ENCODE measurements around the gene LARGE2.

- TF ChIP-seq CTCF (conservative IDR thresholded peaks at IDR 0.05; ENCODE audit: low read depth in 2 of 2) (no peak), ZNF331 (CRISPR knock-in tag; IDR thresholded peaks at IDR 0.05; ENCODE audit: low read depth) (no peak), POLR2AphosphoS5 (IDR thresholded peaks at IDR 0.05; ENCODE audit: low read depth) (no peak), NANOG (IDR thresholded peaks at IDR 0.05; ENCODE audit: borderline replicate concordance) (no peak), REST (IDR thresholded peaks at IDR 0.05; ENCODE audit: unreplicated experiment) (no peak), EZH2 (IDR thresholded peaks at IDR 0.05; ENCODE audit: low read depth, unreplicated experiment) (no peak), EZH2phosphoT487 (IDR thresholded peaks at IDR 0.05; ENCODE audit: unreplicated experiment) (no peak), ETS1 (IDR thresholded peaks at IDR 0.05) (no peak), CREB1 (CRISPR knock-in tag; IDR thresholded peaks at IDR 0.05; ENCODE audit: low read depth) (no peak), STAT1 (IDR thresholded peaks at IDR 0.05; ENCODE audit: unreplicated experiment) (no peak)
- TF ChIP-seq, protein P1, sequence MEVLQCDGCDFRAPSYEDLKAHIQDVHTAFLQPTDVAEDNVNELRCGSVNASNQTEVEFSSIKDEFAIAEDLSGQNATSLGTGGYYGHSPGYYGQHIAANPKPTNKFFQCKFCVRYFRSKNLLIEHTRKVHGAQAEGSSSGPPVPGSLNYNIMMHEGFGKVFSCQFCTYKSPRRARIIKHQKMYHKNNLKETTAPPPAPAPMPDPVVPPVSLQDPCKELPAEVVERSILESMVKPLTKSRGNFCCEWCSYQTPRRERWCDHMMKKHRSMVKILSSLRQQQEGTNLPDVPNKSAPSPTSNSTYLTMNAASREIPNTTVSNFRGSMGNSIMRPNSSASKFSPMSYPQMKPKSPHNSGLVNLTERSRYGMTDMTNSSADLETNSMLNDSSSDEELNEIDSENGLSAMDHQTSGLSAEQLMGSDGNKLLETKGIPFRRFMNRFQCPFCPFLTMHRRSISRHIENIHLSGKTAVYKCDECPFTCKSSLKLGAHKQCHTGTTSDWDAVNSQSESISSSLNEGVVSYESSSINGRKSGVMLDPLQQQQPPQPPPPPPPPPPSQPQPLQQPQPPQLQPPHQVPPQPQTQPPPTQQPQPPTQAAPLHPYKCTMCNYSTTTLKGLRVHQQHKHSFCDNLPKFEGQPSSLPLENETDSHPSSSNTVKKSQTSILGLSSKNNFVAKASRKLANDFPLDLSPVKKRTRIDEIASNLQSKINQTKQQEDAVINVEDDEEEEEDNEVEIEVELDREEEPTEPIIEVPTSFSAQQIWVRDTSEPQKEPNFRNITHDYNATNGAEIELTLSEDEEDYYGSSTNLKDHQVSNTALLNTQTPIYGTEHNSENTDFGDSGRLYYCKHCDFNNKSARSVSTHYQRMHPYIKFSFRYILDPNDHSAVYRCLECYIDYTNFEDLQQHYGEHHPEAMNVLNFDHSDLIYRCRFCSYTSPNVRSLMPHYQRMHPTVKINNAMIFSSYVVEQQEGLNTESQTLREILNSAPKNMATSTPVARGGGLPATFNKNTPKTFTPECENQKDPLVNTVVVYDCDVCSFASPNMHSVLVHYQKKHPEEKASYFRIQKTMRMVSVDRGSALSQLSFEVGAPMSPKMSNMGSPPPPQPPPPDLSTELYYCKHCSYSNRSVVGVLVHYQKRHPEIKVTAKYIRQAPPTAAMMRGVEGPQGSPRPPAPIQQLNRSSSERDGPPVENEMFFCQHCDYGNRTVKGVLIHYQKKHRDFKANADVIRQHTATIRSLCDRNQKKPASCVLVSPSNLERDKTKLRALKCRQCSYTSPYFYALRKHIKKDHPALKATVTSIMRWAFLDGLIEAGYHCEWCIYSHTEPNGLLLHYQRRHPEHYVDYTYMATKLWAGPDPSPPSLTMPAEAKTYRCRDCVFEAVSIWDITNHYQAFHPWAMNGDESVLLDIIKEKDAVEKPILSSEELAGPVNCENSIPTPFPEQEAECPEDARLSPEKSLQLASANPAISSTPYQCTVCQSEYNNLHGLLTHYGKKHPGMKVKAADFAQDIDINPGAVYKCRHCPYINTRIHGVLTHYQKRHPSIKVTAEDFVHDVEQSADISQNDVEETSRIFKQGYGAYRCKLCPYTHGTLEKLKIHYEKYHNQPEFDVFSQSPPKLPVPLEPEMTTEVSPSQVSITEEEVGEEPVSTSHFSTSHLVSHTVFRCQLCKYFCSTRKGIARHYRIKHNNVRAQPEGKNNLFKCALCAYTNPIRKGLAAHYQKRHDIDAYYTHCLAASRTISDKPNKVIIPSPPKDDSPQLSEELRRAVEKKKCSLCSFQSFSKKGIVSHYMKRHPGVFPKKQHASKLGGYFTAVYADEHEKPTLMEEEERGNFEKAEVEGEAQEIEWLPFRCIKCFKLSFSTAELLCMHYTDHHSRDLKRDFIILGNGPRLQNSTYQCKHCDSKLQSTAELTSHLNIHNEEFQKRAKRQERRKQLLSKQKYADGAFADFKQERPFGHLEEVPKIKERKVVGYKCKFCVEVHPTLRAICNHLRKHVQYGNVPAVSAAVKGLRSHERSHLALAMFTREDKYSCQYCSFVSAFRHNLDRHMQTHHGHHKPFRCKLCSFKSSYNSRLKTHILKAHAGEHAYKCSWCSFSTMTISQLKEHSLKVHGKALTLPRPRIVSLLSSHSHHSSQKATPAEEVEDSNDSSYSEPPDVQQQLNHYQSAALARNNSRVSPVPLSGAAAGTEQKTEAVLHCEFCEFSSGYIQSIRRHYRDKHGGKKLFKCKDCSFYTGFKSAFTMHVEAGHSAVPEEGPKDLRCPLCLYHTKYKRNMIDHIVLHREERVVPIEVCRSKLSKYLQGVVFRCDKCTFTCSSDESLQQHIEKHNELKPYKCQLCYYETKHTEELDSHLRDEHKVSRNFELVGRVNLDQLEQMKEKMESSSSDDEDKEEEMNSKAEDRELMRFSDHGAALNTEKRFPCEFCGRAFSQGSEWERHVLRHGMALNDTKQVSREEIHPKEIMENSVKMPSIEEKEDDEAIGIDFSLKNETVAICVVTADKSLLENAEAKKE (CRISPR knock-in tag; IDR thresholded peaks at IDR 0.05), result no peak
These were observed 46.1 kb upstream of the LARGE2 start for GRCh38 chr11:45876401-45876800.
